Common myeloid progenitor, CD34-positive (primary cell): ENCODE data around the gene PRSS21.

Experiments
- CTCF ChIA-PET: fragments of 350-600 bp; sonication (Branson Sonifier 250); formaldehyde crosslinking; loops from one replicate; lab custom pipeline; 2021; ENCODE audit warnings: antibody characterized with exemption; lab: Charles Lee
- POLR2A ChIA-PET: fragments of 350-600 bp; sonication (Branson Sonifier 250); formaldehyde crosslinking; loops from one replicate; lab custom pipeline; 2021; ENCODE audit warnings: antibody characterized with exemption; lab: Charles Lee
- DNase-seq, 3 donors: peaks; one replicate each; pipeline versions ENCODE4 v3.0.0 to v3.0.0-alpha.2; 2013
- H3K27ac ChIP-seq, 2 experiments: 1 replicate in 1 of 2; 2 replicates in 1 of 2; pipeline ENCODE4 v1.7.0; 2013; ENCODE audit warnings: inconsistent platforms in 2 of 2, low read length in 2 of 2, mild to moderate bottlenecking in 2 of 2, low read depth in 1 of 2, moderate library complexity in 1 of 2; ENCODE audit not compliant: severe bottlenecking in 2 of 2, insufficient read depth in 1 of 2, poor library complexity in 1 of 2
- H3K27me3 ChIP-seq, 5 experiments: replicated peaks in 2 of 5; 1 replicate in 3 of 5; 2 replicates in 2 of 5; pipeline versions ENCODE4 v1.6.1 to v1.7.0; 2013; ENCODE audit warnings: low read length in 4 of 5, mild to moderate bottlenecking in 2 of 5, moderate library complexity in 2 of 5, inconsistent platforms in 1 of 5; ENCODE audit not compliant: insufficient read depth in 5 of 5, control insufficient read depth in 4 of 5
- H3K36me3 ChIP-seq, 4 experiments: 1 replicate in 2 of 4; 2 replicates in 2 of 4; pipeline versions ENCODE4 v1.6.1 to v1.7.0; 2013; ENCODE audit warnings: low read length in 3 of 4, control low read depth in 1 of 4, mild to moderate bottlenecking in 1 of 4; ENCODE audit not compliant: control insufficient read depth in 4 of 4, insufficient read depth in 4 of 4
- H3K4me1 ChIP-seq, 4 experiments: 1 replicate in 3 of 4; 2 replicates in 1 of 4; pipeline versions ENCODE4 v1.6.1 to v1.7.1; 2013; ENCODE audit warnings: low read length in 3 of 4, mild to moderate bottlenecking in 3 of 4, control low read depth in 1 of 4, inconsistent platforms in 1 of 4, moderate library complexity in 1 of 4; ENCODE audit not compliant: control insufficient read depth in 4 of 4, insufficient read depth in 4 of 4; ENCODE audit errors: control extremely low read depth in 1 of 4
- H3K4me3 ChIP-seq, 7 experiments: 1 replicate in 4 of 7; 2 replicates in 3 of 7; pipeline versions ENCODE4 v1.5.1 to v1.7.0; 2013; ENCODE audit warnings: mild to moderate bottlenecking in 7 of 7, low read length in 6 of 7, moderate library complexity in 6 of 7, inconsistent platforms in 2 of 7, low read depth in 2 of 7, control low read depth in 1 of 7; ENCODE audit not compliant: insufficient read depth in 4 of 7, control insufficient read depth in 1 of 7; ENCODE audit errors: extremely low read depth in 1 of 7
- H3K9me3 ChIP-seq, 5 experiments: 1 replicate in 4 of 5; 2 replicates in 1 of 5; pipeline versions ENCODE4 v1.6.1 to v1.7.1; 2013; ENCODE audit warnings: low read length in 4 of 5, mild to moderate bottlenecking in 2 of 5, inconsistent platforms in 1 of 5, low read depth in 1 of 5, moderate library complexity in 1 of 5; ENCODE audit not compliant: control insufficient read depth in 4 of 5, insufficient read depth in 2 of 5; ENCODE audit errors: control extremely low read depth in 1 of 5
- WGBS: methylation state at CpG from one replicate; pipeline ENCODE4 v1.1.5; 2013; ENCODE audit not compliant: insufficient coverage; 5-methylcytosine and 5-hydroxymethylcytosine counted together

PRSS21 gene

GRCh38 chr16:2779978-2780898 is 36.8 kb upstream of the PRSS21 start:
- WGBS: 97% methylated on average over 7 of the region's 17 CpGs
- H3K4me3 ChIP-seq: no peak overlapping the region
- peaks cover 0 to 12% (median 4%) of the 10 kb centered on the region in 5 experiments for H3K27me3 ChIP-seq
- DNase-seq: no peak
- ChIA-PET CTCF (no interaction called here), POLR2A (no interaction called here)
- no peak overlapping the region for H3K27ac ChIP-seq
- H3K4me1 ChIP-seq: peaks cover 0 to 34% (median 31%) of the 10 kb centered on the region in 4 experiments
- no peaks in the 10 kb centered on the region for H3K9me3 ChIP-seq
- peaks cover 0 to 8% (median under 1%) of the 10 kb centered on the region in 4 experiments for H3K36me3 ChIP-seq

- H3K27ac ChIP-seq: no peak overlapping the region
- CTCF ChIA-PET: interaction anchor here (0.9 kb wide), 1 partner anchor 9 kb away, joined by 3 read pairs; no protein-coding TSS in a partner anchor
- peaks cover 0 to 30% (median 21%) of the 10 kb centered on the region in 4 experiments for H3K4me1 ChIP-seq
- no peaks in the 10 kb centered on the region for H3K9me3 ChIP-seq
- WGBS: 79% methylated on average over 19 of the region's 20 CpGs
- POLR2A ChIA-PET: interaction anchor here (0.6 kb wide), 1 partner anchor 30 kb away, joined by 5 read pairs; no protein-coding TSS in a partner anchor
- H3K36me3 ChIP-seq: peaks cover 0 to 4% (median 0%) of the 10 kb centered on the region in 4 experiments
- DNase-seq: no peak
- no peak overlapping the region for H3K4me3 ChIP-seq
- peaks cover 0 to 35% (median 16%) of the 10 kb centered on the region in 5 experiments for H3K27me3 ChIP-seq
Observed at GRCh38 chr16:2782583-2783351, 34.3 kb upstream of the PRSS21 start.

- Histone ChIP-seq H3K4me3 (no peak overlapping the region), H3K27me3 (peaks cover 0 to 45% (median 20%) of the 10 kb centered on the region in 5 experiments), H3K4me1 (peaks cover 0 to 20% (median 11%) of the 10 kb centered on the region in 4 experiments), H3K9me3 (no peaks in the 10 kb centered on the region), H3K36me3 (peaks cover 0 to 4% (median 0%) of the 10 kb centered on the region in 4 experiments), H3K27ac (no peak overlapping the region)
- no peak for DNase-seq
- ChIA-PET CTCF (interaction anchor here (0.9 to 1.5 kb wide), 5 partner anchors 8 to 143 kb away, joined by 3 to 4 read pairs (median 4); no protein-coding TSS in a partner anchor), POLR2A (no interaction called here)
- 97% methylated on average over 13 of the region's 15 CpGs for WGBS
Observed at GRCh38 chr16:2783581-2784357, 33.3 kb upstream of the PRSS21 start.

- CTCF ChIA-PET: interaction anchor here (1.1 to 1.5 kb wide), 5 partner anchors 8 to 142 kb away, joined by 3 to 4 read pairs (median 4); no protein-coding TSS in a partner anchor
- H3K4me1 ChIP-seq: peaks cover 0 to 14% (median 10%) of the 10 kb centered on the region in 4 experiments
Observed at GRCh38 chr16:2784358-2785100, 32.5 kb upstream of the PRSS21 start.

GRCh38 chr16:2785101-2785991 is 31.7 kb upstream of the PRSS21 start:
- Histone ChIP-seq H3K4me3 (peak overlapping the region in 5 of 7 experiments; percentile 26 to 66 (median 55)), H3K4me1 (peaks cover 0 to 14% (median 10%) of the 10 kb centered on the region in 4 experiments), H3K27ac (no peak overlapping the region), H3K27me3 (peaks cover 0 to 54% (median 23%) of the 10 kb centered on the region in 5 experiments), H3K36me3 (no peaks in the 10 kb centered on the region), H3K9me3 (no peaks in the 10 kb centered on the region)
- POLR2A ChIA-PET: interaction anchor here (0.9 kb wide), 1 partner anchor 14 kb away, joined by 3 read pairs; no protein-coding TSS in a partner anchor
- 14% methylated on average over 58 of the region's 79 CpGs for WGBS
- CTCF ChIA-PET: interaction anchor here (1.1 to 1.4 kb wide), 2 partner anchors 12 to 53 kb away, joined by 3 read pairs; no protein-coding TSS in a partner anchor
- peak in 2 of 3 donors; percentile 46 to 50 for DNase-seq

More at GRCh38 chr16:2784358-2785100, 32.5 kb upstream of the PRSS21 start:
- Histone ChIP-seq H3K27ac (no peak overlapping the region), H3K4me3 (peak overlapping the region in 3 of 7 experiments; percentile 55 to 66 (median 60)), H3K9me3 (no peaks in the 10 kb centered on the region), H3K36me3 (no peaks in the 10 kb centered on the region), H3K27me3 (peaks cover 0 to 50% (median 23%) of the 10 kb centered on the region in 5 experiments)
- POLR2A ChIA-PET: interaction anchor here (0.9 kb wide), 1 partner anchor 13 kb away, joined by 3 read pairs; no protein-coding TSS in a partner anchor
- DNase-seq: no peak
- WGBS: 50% methylated on average over 6 of the region's 15 CpGs
